Central memory CD4-positive, alpha-beta T cell (primary cell): ENCODE results near the gene SULT1A2.
"Not testable (repeated sequence)": the region's sequence is repeated elsewhere in the genome, so short reads cannot be mapped to it uniquely, and the experiment has no call there.

Source experiments
- DNase-seq: peaks from one replicate; pipeline ENCODE4 v3.0.0; 2022

The SULT1A2 gene

GRCh38 chr16:28590384-28591340, 6.2 kb downstream of the SULT1A2 start:
- no peak for DNase-seq

- DNase-seq = no peak
These were observed 6.9 kb downstream of the SULT1A2 start for GRCh38 chr16:28589930-28590329.

- DNase-seq = no peak
These were observed 7.8 kb downstream of the SULT1A2 start for GRCh38 chr16:28589069-28589468.

DNA sequence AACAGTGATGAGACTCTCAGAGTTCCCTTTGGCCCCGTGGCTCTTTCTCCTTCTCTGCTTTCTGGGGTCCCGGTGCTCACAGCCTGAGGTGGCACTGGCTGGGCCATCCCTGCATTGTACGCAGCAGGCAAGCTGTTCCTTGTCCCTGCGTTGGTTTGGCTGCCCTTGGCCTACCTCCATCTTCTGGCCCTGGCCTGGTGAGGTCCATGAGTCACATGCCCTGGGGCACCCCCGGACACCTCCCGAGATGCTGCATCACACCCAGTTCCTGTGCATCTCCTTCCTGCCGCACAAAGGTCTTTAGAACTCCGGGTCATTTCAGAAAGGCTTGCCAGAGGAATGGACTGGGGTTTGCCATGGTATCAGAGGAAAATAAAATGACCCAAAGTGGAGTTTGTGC, 9.5 kb downstream of the SULT1A2 start:
- no peak for DNase-seq

GRCh38 chr16:28586466-28586865, 10.4 kb downstream of the SULT1A2 start:
- no peak for DNase-seq

- DNase-seq = no peak
These were observed 11.2 kb downstream of the SULT1A2 start for GRCh38 chr16:28585674-28586073.

DNA sequence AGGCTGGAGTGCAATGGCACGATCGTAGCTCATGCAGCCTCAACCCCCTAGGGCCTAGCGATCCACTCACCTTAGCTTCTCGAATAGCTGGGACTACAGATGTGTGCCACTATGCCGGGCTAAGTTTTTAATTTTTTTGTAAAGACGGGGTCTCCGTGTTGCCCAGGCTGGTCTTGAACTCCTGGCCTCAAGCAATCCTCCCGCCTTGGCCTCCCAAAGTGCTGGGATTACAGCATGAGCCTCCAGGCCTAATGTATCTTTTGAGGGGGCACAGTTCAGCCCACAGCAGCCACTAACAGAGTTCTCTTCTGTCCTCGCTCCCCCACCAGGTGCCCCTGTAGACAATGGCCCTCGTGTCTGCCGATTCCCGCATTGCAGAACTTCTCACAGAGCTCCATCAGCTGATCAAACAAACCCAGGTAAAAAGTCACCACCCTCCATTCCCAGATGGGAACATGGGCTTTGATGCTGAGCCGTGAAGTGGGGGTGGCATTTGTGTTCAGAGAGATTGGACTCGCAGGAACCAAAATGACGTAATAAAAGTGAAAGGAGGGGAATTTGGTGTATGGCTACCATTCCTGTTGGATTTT, 16.0 kb downstream of the SULT1A2 start:
- DNase-seq = no peak

- DNase-seq = no peak
These were observed 21.3 kb downstream of the SULT1A2 start for GRCh38 chr16:28575446-28576109.

- no peak for DNase-seq
These were observed 21.9 kb downstream of the SULT1A2 start for GRCh38 chr16:28574925-28575324.

DNA sequence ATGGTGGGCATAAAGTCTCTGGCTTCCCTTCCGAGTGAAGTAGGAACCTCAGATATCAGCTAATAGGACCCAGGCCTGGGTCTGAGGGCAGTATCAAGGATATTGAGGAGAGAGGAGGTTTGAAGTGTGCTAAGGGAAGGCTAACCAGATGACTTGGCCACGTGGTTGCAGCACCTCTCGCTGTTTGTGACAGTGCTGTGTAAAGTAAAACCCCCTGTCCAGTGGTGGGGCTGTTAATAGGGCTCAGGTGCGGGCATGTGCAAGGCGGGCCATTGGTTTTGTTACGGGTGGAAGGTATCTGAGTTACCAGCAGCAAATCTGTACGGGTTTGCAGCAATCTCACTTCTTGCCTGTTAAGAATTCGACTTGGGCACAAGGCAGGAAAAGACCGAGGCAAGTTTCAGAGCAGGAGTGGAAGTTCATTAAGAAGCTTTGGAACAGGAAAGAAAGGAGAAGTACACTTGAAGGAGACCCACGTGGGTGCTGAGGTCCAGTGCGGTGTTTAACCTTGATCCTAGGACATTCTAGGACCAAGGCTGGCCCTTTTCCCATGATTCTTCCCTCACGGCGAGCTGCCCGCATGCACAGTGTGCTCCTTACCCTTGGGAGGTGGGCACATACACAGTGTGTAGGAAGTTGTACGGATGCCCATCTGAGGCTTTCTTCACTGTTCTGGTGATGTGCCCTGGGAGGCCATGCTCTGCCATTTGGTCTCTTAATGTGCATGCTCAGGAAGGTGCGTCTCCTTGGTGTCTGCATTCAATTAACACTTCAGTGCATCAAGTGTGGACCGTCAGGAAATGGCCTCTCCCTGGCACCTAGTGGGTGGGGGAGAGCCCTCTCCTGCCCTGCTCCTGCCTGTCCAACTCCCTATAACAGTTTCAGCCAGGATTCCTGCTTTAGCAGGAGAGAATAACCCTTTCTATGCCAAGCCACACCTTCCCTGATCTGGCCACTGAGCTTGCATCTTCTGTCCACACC, 22.8 kb downstream of the SULT1A2 start:
- DNase-seq = no peak

DNA sequence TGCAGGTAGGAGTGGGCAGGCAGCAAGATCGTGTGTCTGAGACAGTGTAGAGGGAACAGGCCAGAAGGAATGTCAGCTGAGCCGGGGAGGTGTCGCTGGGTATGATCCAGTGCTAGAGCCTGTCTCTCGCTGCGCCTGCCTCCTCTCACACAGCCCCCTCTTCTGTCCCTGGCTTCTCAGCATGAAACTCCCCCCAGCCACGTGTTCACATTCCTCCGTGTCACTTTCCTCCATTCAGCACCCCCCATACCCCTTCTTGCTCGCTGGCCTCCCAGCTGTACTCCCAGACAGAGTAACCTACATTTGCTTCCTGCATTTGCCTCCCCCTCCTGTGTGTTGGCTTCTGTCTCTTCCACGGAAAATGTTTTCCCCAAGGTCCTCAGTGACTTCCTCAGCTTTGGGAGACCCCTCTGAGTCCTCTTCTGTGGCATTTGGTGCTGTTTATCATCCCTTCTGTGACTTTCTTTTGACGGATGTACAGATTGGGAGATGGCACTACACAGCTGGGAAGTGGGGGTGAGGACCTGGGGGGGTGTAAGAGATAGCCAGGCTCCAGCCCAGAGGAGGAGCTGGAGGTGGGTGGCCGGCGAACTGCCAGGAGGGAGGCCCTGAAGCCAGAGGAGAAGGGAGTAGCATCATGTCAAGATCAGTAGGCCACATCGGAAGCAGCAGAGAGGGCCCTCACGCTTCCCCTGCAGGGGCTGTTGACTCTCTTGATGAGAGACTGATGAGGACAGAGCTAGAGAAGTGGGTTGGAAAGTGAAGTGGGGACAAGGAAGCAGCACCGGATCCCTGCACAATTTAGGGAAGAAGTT, 23.9 kb downstream of the SULT1A2 start:
- DNase-seq = no peak

DNA sequence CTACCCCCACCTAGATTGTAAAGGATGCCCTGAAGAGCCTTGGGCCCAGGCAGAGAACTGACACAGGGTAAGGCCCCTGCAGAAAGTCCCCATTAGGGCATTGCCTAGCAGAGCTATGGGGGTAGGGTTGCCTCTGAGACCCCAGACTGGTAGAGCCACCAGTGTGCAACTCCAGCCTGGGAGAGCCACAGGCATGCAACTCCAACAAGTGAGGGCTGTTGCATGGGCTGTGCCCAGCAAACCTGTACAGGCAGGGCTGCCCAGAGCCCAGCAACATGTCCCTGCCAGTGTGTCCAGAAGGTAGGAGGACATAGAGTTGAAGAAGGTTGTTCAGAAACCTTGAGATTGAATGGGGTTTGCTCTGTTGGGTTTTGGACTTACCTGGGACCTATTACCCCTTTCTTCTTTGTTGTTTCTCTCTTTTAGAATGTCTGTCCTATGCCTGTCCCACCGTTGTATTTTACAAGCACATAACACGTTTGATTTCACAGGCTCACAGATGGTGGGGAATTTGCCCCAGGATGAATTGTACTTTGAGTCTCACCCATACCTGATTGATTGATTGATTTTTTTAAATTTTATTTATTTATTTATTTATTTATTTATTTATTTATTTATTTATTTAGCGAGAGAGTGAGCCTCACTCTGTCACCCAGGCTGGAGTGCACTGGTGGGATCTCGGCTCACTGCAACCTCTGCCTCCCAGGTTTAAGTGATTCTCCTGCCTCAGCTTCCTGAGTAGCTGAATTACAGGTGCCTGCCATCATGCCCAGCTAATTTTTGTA, 26.7 kb downstream of the SULT1A2 start:
- DNase-seq = no peak

DNA sequence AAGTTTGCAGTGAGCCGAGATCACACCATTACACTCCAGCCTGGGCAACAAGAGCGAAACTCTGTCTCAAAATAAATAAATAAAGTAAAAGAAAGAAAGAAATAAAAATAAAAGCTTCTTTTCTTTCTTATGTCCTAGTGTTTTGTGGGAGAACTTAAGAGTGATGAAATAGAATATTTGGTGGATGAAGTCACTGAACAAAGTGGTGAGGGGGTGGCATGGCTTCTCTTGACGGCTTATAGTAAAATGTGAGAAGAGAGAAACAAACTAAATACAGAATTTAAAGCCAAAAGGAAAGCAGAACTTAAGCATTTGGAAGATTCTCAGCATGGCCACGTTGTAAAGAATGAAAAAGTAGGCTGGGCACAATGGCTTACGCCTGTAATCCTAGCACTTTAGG, 27.8 kb downstream of the SULT1A2 start:
- no peak for DNase-seq

DNA sequence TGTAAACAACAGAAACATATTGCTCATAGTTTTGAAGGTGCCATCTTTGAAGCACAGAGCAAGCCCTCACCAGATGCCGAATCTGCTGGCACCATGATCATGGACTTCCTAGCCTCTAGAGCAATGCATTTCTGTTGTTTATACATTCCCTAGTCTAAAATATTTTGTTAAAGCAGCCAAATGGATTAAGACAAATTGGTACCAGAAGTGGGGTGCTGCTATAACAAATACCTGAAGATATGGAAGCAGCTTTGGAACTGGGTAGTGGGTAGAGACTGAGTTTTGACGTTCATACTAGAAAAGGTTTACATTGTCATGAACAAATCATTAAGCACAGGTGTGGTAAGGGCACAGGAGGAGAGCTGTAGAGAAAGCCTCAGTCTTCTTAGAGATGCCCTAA, 29.6 kb downstream of the SULT1A2 start:
- no peak for DNase-seq

GRCh38 chr16:28566233-28566925, 30.5 kb downstream of the SULT1A2 start:
- DNase-seq = not testable (repeated sequence)

GRCh38 chr16:28563218-28563617, 33.6 kb downstream of the SULT1A2 start:
- DNase-seq = no peak

- DNase-seq = no peak
These were observed 34.7 kb downstream of the SULT1A2 start for GRCh38 chr16:28562199-28562598.

GRCh38 chr16:28561557-28562187, 35.2 kb downstream of the SULT1A2 start:
- DNase-seq = no peak

DNA sequence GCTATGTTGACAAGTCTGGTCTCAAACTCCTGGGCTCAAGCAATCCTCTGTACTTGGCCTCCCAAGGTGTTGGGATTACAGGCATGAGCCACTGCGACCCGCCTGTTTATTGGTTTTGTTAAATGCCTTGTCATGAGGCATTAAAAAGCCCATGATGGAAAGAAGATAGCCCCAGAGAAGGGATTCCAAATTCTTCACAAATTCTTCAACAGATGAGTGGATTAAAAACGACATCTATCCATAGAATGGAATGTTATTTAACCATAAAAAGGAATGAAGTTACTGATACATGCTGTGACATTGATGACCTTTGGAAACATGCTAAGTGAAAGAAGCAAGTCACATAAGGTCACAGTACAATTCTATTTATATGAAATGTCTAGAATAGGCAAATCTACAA, 38.4 kb downstream of the SULT1A2 start:
- DNase-seq = no peak

DNA sequence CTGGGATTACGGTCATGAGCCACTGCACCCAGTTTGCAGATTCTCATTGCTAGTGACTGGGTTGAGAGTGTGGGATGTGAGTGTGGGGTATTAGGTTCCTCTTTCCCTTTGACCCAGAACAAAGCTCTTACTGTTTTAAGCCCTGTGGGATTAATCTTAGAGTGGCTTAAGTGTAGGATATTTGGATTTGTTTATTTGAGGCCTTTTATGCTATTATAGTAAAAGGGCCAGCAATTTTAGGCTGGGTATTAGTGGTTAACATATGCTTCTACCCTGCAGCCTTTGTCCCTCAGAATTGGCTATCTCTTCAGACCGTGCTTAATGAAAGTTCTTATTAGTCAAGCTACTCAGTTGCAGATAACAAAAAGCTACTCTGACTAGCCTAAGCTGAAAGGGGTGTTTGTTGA, 39.9 kb downstream of the SULT1A2 start:
- DNase-seq = no peak
